Right renal cortex interstitium (tissue), 3 donors: ENCODE measurements around the gene FASTK. TPM values are rescaled to one million over a fixed set of nuclear protein-coding genes. Genes with fewer than 3 reads are reported as not detected.

Experiments used
- DNase-seq, 3 donors: peaks; one replicate each; pipeline ENCODE4 v3.0.0-alpha.2; 2013; ENCODE audit warnings: low read depth in 3 of 3, low spot score in 2 of 3
- polyA plus RNA-seq, 3 donors: library from polyadenylated mRNA; unstranded; fragments of 120-200 nt; gene quantifications; one replicate each; pipeline ENCODE4 v1.2.1, GENCODE V29; 2013; ENCODE audit not compliant: insufficient read length in 3 of 3

Gene FASTK
- polyA plus RNA-seq, 3 donors = 44.2 to 50.8 (median 44.9) TPM

- DNase-seq = no peak
These were observed 20.3 kb upstream of the FASTK start for GRCh38 chr7:151100921-151101320.

GRCh38 chr7:151099486-151100211 lies 19.0 kb upstream of the FASTK start:
- no peak for DNase-seq

- DNase-seq = no peak
These were observed 15.3 kb upstream of the FASTK start for GRCh38 chr7:151095828-151096475.

- DNase-seq = no peak
These were observed 14.7 kb upstream of the FASTK start for GRCh38 chr7:151095123-151095797.

- no peak for DNase-seq
These were observed 14.1 kb upstream of the FASTK start for GRCh38 chr7:151094675-151095074.

GRCh38 chr7:151093748-151094147 lies 13.1 kb upstream of the FASTK start:
- no peak for DNase-seq

- DNase-seq = no peak
These were observed 11.4 kb upstream of the FASTK start for GRCh38 chr7:151091988-151092387.

- no peak for DNase-seq
These were observed 10.8 kb upstream of the FASTK start for GRCh38 chr7:151091431-151091830.

GRCh38 chr7:151091003-151091402 lies 10.4 kb upstream of the FASTK start:
- DNase-seq = no peak

GRCh38 chr7:151089893-151090730 lies 9.5 kb upstream of the FASTK start:
- no peak for DNase-seq

- no peak for DNase-seq
These were observed 8.5 kb upstream of the FASTK start for GRCh38 chr7:151088856-151089699.

GRCh38 chr7:151088019-151088855 lies 7.6 kb upstream of the FASTK start:
- no peak for DNase-seq

GRCh38 chr7:151087245-151088018 lies 6.8 kb upstream of the FASTK start:
- DNase-seq = no peak

GRCh38 chr7:151086802-151087244 lies 6.2 kb upstream of the FASTK start:
- DNase-seq = no peak

GRCh38 chr7:151085691-151086620 lies 5.3 kb upstream of the FASTK start, which contains the start of gene AGAP3:
Gene AGAP3, plus strand, starts transcription at chr7:151086475. Its CDS starts 267 bp downstream, at chr7:151086742.
- no peak for DNase-seq

- DNase-seq = no peak
These were observed 4.7 kb upstream of the FASTK start for GRCh38 chr7:151085329-151085690.

- no peak for DNase-seq
These were observed 3.2 kb upstream of the FASTK start for GRCh38 chr7:151083824-151084160.
